Measurements from ENCODE around the gene RNF214.

- TF ChIP-seq POLR2A (IDR thresholded peaks at IDR 0.05; ENCODE audit: low read depth) (no peak), CTCF (IDR thresholded peaks at IDR 0.05) (no peak)
These were observed 24.1 kb downstream of the RNF214 start for GRCh38 chr11:117256573-117256972.
